ENCODE results near the gene GFRA3. TPM values are rescaled to one million over a fixed set of nuclear protein-coding genes. Genes with fewer than 3 reads are reported as not detected.

The GFRA3 gene
- total and polyA plus RNA-seq, 3 experiments from 2014 or later, result not detected

DNA sequence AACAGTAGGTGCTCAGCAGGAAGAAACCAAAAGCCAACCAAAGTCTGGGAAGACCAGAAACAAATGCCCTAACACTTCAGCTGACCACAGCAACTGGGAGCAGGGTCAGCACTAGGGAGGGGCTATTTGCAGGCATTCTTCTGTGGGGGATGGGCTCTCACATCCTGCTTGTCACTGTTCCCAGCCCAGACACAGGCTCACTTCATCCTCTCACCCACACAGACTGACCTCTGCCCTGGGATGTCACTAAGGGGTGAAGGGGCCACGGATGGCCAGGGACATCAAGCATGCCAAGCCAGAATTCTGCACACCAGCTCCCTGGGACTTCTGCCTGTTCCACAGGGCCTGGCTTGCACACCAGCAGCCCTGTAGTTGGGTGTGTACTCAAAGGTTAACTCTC lies 28.7 kb downstream of the GFRA3 start:
- H3K4me3 ChIP-seq (ENCODE audit: low read length), result no peak overlapping the region
- Mint-ChIP-seq H3K27me3 (peaks cover 21 to 48% of the 10 kb centered on the region in 2 donors), H3K9me3 (no peaks in the 10 kb centered on the region), H3K27ac (no peak overlapping the region), H3K36me3 (peaks cover 0 to 3% (median 0%) of the 10 kb centered on the region in 3 donors), H3K4me3 (no peak overlapping the region), H3K4me1 (peaks cover 10 to 16% (median 10%) of the 10 kb centered on the region in 3 donors)
- DNase-seq, result no peak
- POLR2A ChIA-PET, result no interaction called here
- no peaks in the 10 kb centered on the region for H3K4me1 ChIP-seq (ENCODE audit: insufficient read depth, low read length)
- CTCF ChIA-PET, result no interaction called here
- H3K9me3 ChIP-seq (ENCODE audit: low read length), result no peaks in the 10 kb centered on the region
- peaks cover 16% of the 10 kb centered on the region for H3K27me3 ChIP-seq (ENCODE audit: insufficient read depth, low read length, poor library complexity, severe bottlenecking)
- H3K27ac ChIP-seq (ENCODE audit: low read depth, low read length), result no peak overlapping the region
- no peaks in the 10 kb centered on the region for H3K36me3 ChIP-seq (ENCODE audit: insufficient read depth, low read length)

- CTCF ChIA-PET, result interaction anchor here (1.4 kb wide), 1 partner anchor 14 kb away, joined by 3 read pairs; no protein-coding TSS in a partner anchor
- POLR2A ChIA-PET, result no interaction called here
These were observed 30.6 kb downstream of the GFRA3 start for GRCh38 chr5:138243794-138244193.

GRCh38 chr5:138241688-138242571 lies 32.5 kb downstream of the GFRA3 start:
- Mint-ChIP-seq H3K36me3 (no peaks in the 10 kb centered on the region), H3K4me1 (peaks cover 13 to 19% (median 13%) of the 10 kb centered on the region in 3 donors), H3K27ac (no peak overlapping the region), H3K27me3 (peaks cover 39 to 64% of the 10 kb centered on the region in 2 donors), H3K4me3 (peak overlapping the region in 6 of 7 donors; percentile 41 to 76 (median 50)), H3K9me3 (no peaks in the 10 kb centered on the region)
- DNase-seq, result no peak
- peaks cover 33% of the 10 kb centered on the region for H3K27me3 ChIP-seq (ENCODE audit: insufficient read depth, low read length, poor library complexity, severe bottlenecking)
- no peaks in the 10 kb centered on the region for H3K36me3 ChIP-seq (ENCODE audit: insufficient read depth, low read length)
- no peak overlapping the region for H3K27ac ChIP-seq (ENCODE audit: low read depth, low read length)
- ChIA-PET CTCF (interaction anchor here (1.2 to 1.4 kb wide), 2 partner anchors 11 to 12 kb away, joined by 3 read pairs; no protein-coding TSS in a partner anchor), POLR2A (no interaction called here)
- peak overlapping the region; percentile 4 for H3K4me3 ChIP-seq (ENCODE audit: low read length)
- no peaks in the 10 kb centered on the region for H3K4me1 ChIP-seq (ENCODE audit: insufficient read depth, low read length)
- H3K9me3 ChIP-seq (ENCODE audit: low read length), result no peaks in the 10 kb centered on the region

More at GRCh38 chr5:138243794-138244193, 30.6 kb downstream of the GFRA3 start:
- H3K27me3 ChIP-seq (ENCODE audit: insufficient read depth, low read length, poor library complexity, severe bottlenecking), result peaks cover 31% of the 10 kb centered on the region
- H3K4me3 Mint-ChIP-seq, result no peak overlapping the region
- no peaks in the 10 kb centered on the region for H3K36me3 ChIP-seq (ENCODE audit: insufficient read depth, low read length)
- no peak for DNase-seq
- no peaks in the 10 kb centered on the region for H3K4me1 ChIP-seq (ENCODE audit: insufficient read depth, low read length)
- no peaks in the 10 kb centered on the region for H3K9me3 Mint-ChIP-seq
- no peak overlapping the region for H3K27ac Mint-ChIP-seq
- H3K36me3 Mint-ChIP-seq, result no peaks in the 10 kb centered on the region
- no peaks in the 10 kb centered on the region for H3K9me3 ChIP-seq (ENCODE audit: low read length)
- H3K27ac ChIP-seq (ENCODE audit: low read depth, low read length), result no peak overlapping the region
- peaks cover 13 to 19% (median 13%) of the 10 kb centered on the region in 3 donors for H3K4me1 Mint-ChIP-seq
- H3K27me3 Mint-ChIP-seq, result peaks cover 33 to 57% of the 10 kb centered on the region in 2 donors
- H3K4me3 ChIP-seq (ENCODE audit: low read length), result no peak overlapping the region

- Mint-ChIP-seq H3K27ac (peak overlapping the region in 1 of 8 donors; percentile 29), H3K36me3 (no peaks in the 10 kb centered on the region), H3K4me1 (peaks cover 13 to 19% (median 13%) of the 10 kb centered on the region in 3 donors), H3K4me3 (peak overlapping the region in 2 of 7 donors; percentile 41 to 57), H3K27me3 (peaks cover 38 to 61% of the 10 kb centered on the region in 2 donors), H3K9me3 (no peaks in the 10 kb centered on the region)
- Histone ChIP-seq H3K36me3 (ENCODE audit: insufficient read depth, low read length) (no peaks in the 10 kb centered on the region), H3K27ac (ENCODE audit: low read depth, low read length) (no peak overlapping the region), H3K27me3 (ENCODE audit: insufficient read depth, low read length, poor library complexity, severe bottlenecking) (peaks cover 33% of the 10 kb centered on the region), H3K4me3 (ENCODE audit: low read length) (no peak overlapping the region), H3K4me1 (ENCODE audit: insufficient read depth, low read length) (no peaks in the 10 kb centered on the region), H3K9me3 (ENCODE audit: low read length) (no peaks in the 10 kb centered on the region)
- CTCF ChIA-PET, result no interaction called here
- DNase-seq, result no peak
- POLR2A ChIA-PET, result interaction anchor here (0.6 kb wide), 1 partner anchor 194 kb away, joined by 3 read pairs; no protein-coding TSS in a partner anchor
These were observed 33.6 kb downstream of the GFRA3 start for GRCh38 chr5:138240650-138241385.

- Mint-ChIP-seq H3K27me3 (peaks cover 35 to 50% of the 10 kb centered on the region in 2 donors), H3K36me3 (no peaks in the 10 kb centered on the region), H3K4me1 (peaks cover 13 to 19% (median 13%) of the 10 kb centered on the region in 3 donors), H3K4me3 (no peak overlapping the region), H3K27ac (no peak overlapping the region), H3K9me3 (no peaks in the 10 kb centered on the region)
- ChIA-PET CTCF (no interaction called here), POLR2A (no interaction called here)
- Histone ChIP-seq H3K27me3 (ENCODE audit: insufficient read depth, low read length, poor library complexity, severe bottlenecking) (peaks cover 33% of the 10 kb centered on the region), H3K36me3 (ENCODE audit: insufficient read depth, low read length) (no peaks in the 10 kb centered on the region), H3K27ac (ENCODE audit: low read depth, low read length) (no peak overlapping the region), H3K4me3 (ENCODE audit: low read length) (no peak overlapping the region), H3K4me1 (ENCODE audit: insufficient read depth, low read length) (no peaks in the 10 kb centered on the region), H3K9me3 (ENCODE audit: low read length) (no peaks in the 10 kb centered on the region)
- DNase-seq, result no peak
These were observed 36.4 kb downstream of the GFRA3 start for GRCh38 chr5:138238034-138238433.

- peaks cover 20 to 34% of the 10 kb centered on the region in 2 donors for H3K27me3 Mint-ChIP-seq
- no peak overlapping the region for H3K27ac Mint-ChIP-seq
- ChIA-PET POLR2A (interaction anchor here (0.5 to 0.6 kb wide), 2 partner anchors 83 to 90 kb away, joined by 4 to 5 read pairs; no protein-coding TSS in a partner anchor), CTCF (no interaction called here)
- Histone ChIP-seq H3K4me3 (ENCODE audit: low read length) (no peak overlapping the region), H3K9me3 (ENCODE audit: low read length) (no peaks in the 10 kb centered on the region), H3K27me3 (ENCODE audit: insufficient read depth, low read length, poor library complexity, severe bottlenecking) (peaks cover 11% of the 10 kb centered on the region), H3K36me3 (ENCODE audit: insufficient read depth, low read length) (no peaks in the 10 kb centered on the region), H3K27ac (ENCODE audit: low read depth, low read length) (no peak overlapping the region), H3K4me1 (ENCODE audit: insufficient read depth, low read length) (no peaks in the 10 kb centered on the region)
- no peaks in the 10 kb centered on the region for H3K36me3 Mint-ChIP-seq
- H3K9me3 Mint-ChIP-seq, result no peaks in the 10 kb centered on the region
- no peak overlapping the region for H3K4me3 Mint-ChIP-seq
- H3K4me1 Mint-ChIP-seq, result no peaks in the 10 kb centered on the region
- DNase-seq, result no peak
These were observed 39.8 kb downstream of the GFRA3 start for GRCh38 chr5:138234651-138235050.

DNA sequence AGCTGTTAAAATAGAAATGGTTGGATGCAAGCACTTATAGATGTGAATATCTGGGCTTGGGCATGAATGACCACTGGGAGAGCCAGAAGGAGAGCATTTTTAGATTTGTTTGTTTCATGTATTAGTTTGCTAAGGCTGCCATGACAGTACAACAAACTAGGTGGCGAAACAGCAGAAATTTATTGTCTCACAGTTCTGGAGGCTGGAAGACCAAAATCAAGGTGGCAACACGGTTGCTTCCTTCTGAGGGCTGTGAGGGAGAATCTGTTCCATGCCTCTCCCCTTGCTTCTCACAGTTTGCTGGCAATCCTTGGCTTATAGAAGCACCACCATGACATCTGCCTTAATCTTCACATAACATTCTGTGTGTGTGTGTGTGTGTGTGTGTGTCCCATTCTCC lies 41.1 kb downstream of the GFRA3 start:
- H3K9me3 ChIP-seq (ENCODE audit: low read length), result no peaks in the 10 kb centered on the region
- H3K27me3 ChIP-seq (ENCODE audit: insufficient read depth, low read length, poor library complexity, severe bottlenecking), result no peaks in the 10 kb centered on the region
- POLR2A ChIA-PET, result no interaction called here
- Mint-ChIP-seq H3K4me1 (no peaks in the 10 kb centered on the region), H3K4me3 (no peak overlapping the region), H3K27me3 (peaks cover 16 to 28% of the 10 kb centered on the region in 2 donors), H3K9me3 (no peaks in the 10 kb centered on the region), H3K36me3 (no peaks in the 10 kb centered on the region), H3K27ac (peak overlapping the region in 1 of 8 donors; percentile 24)
- no peaks in the 10 kb centered on the region for H3K4me1 ChIP-seq (ENCODE audit: insufficient read depth, low read length)
- CTCF ChIA-PET, result interaction anchor here (1.5 kb wide), 1 partner anchor 98 kb away, joined by 3 read pairs; the partner anchor contains the start of gene CDC25C
- no peak overlapping the region for H3K4me3 ChIP-seq (ENCODE audit: low read length)
- H3K36me3 ChIP-seq (ENCODE audit: insufficient read depth, low read length), result no peaks in the 10 kb centered on the region
- no peak for DNase-seq
- no peak overlapping the region for H3K27ac ChIP-seq (ENCODE audit: low read depth, low read length)

All from CD8-positive, alpha-beta memory T cell (primary cell).